A549 (cell line): Measurements from ENCODE around the gene KRT15. TPM values are rescaled to one million over a fixed set of nuclear protein-coding genes. Genes with fewer than 3 reads are reported as not detected.

Experiments used
- ATAC-seq, 2 experiments: fragments of 200-7000 bp in 1 of 2; fragments of >200 bp in 1 of 2; cut with Nextera tagmentation in 1 of 2; cut with Tn5 transposase in 1 of 2; 3 replicates each; pipeline versions ENCODE4 v1.8.0 to v1.9.1; 2018 to 2020; ENCODE audit warnings: mild to moderate bottlenecking in 1 of 2, moderate library complexity in 1 of 2
- CTCF ChIA-PET: fragments of 300-600 bp; sonication (Branson Sonifier 250); formaldehyde crosslinking; extraction: SDS; loops from one replicate; lab custom pipeline; 2021; ENCODE audit warnings: antibody characterized with exemption, inconsistent platforms; lab: Yijun Ruan, JAX
- POLR2A ChIA-PET: fragments of 350-600 bp; formaldehyde crosslinking; extraction: SDS; loops from one replicate; lab custom pipeline; 2021; ENCODE audit warnings: antibody characterized with exemption, inconsistent platforms; lab: Yijun Ruan, JAX
- DNase-seq, 2 experiments: peaks; one replicate each; pipeline versions ENCODE4 v3.0.0 to v3.0.0-alpha.2; 2011 to 2016; ENCODE audit warnings: low read depth in 1 of 2, low spot score in 1 of 2
- FAIRE-seq: peaks from 2 replicates; lab custom pipeline; 2011; peaks lifted over from hg19 to GRCh38; lab: Jason Lieb, UNC
- H3K27ac ChIP-seq, 2 experiments: fragments of >200 bp; sonication (Bioruptor Twin); formaldehyde crosslinking; 3 replicates each; pipeline ENCODE4 v1.5.1; 2016 to 2017
- H3K4me1 ChIP-seq: fragments of >200 bp; sonication (Bioruptor Twin); formaldehyde crosslinking; 3 replicates; pipeline ENCODE4 v1.6.1; 2016
- H3K4me2 ChIP-seq: fragments of >200 bp; sonication (Bioruptor Twin); formaldehyde crosslinking; 3 replicates; pipeline ENCODE4 v1.6.1; 2016
- H3K4me3 ChIP-seq: fragments of >200 bp; sonication (Bioruptor Twin); formaldehyde crosslinking; 3 replicates; pipeline ENCODE4 v1.5.1; 2016
- H3K9me3 ChIP-seq: fragments of >200 bp; sonication (Bioruptor Twin); formaldehyde crosslinking; 3 replicates; pipeline ENCODE4 v1.6.1; 2016
- CBX8 ChIP-seq: fragments of 200-600 bp; sonication (generic); IDR thresholded peaks from 2 replicates; pipeline ENCODE4 v1.6.1; 2016
- CEBPB ChIP-seq, 2 experiments: fragments of >200 bp in 1 of 2; sonication (Bioruptor Twin) in 1 of 2; formaldehyde crosslinking in 1 of 2; IDR thresholded peaks; 2 replicates each; pipeline ENCODE4 v1.6.1; 2012 to 2016
- EHF ChIP-seq: fragments of 250-450 bp; sonication (Bioruptor Pico); IDR thresholded peaks from 2 replicates; pipeline ENCODE4 v1.5.0; 2020; ENCODE audit warnings: mild to moderate bottlenecking
- ELK1 ChIP-seq: fragments of 150-350 bp; IDR thresholded peaks from 2 replicates; pipeline ENCODE4 v1.6.1; 2014; ENCODE audit warnings: low read depth, mild to moderate bottlenecking, low read length
- FOSB ChIP-seq: fragments of 250-450 bp; sonication (Bioruptor Pico); IDR thresholded peaks from 2 replicates; pipeline ENCODE4 v1.5.0; 2020; ENCODE audit warnings: mild to moderate bottlenecking, moderate library complexity
- FOSL2 ChIP-seq, 2 experiments: fragments of 450-650 bp in 1 of 2; fragments of >200 bp in 1 of 2; sonication (Bioruptor Twin) in 1 of 2; formaldehyde crosslinking; IDR thresholded peaks; 2 replicates each; pipeline versions ENCODE4 v1.5.0 to v1.6.1; 2016 to 2020; ENCODE audit warnings: mild to moderate bottlenecking in 1 of 2, moderate library complexity in 1 of 2
- FOXS1 ChIP-seq: fragments of 250-450 bp; sonication (Bioruptor Pico); IDR thresholded peaks from 2 replicates; pipeline ENCODE4 v1.5.0; 2020; ENCODE audit warnings: mild to moderate bottlenecking, moderate library complexity
- HES2 ChIP-seq: fragments of >200 bp; sonication (Bioruptor Twin); formaldehyde crosslinking; IDR thresholded peaks from 2 replicates; pipeline ENCODE4 v1.6.1; 2016
- HOXB13 ChIP-seq: fragments of 250-450 bp; sonication (Bioruptor Pico); IDR thresholded peaks from 2 replicates; pipeline ENCODE4 v1.5.0; 2020; ENCODE audit warnings: low read depth, mild to moderate bottlenecking, moderate library complexity
- MAFK ChIP-seq: fragments of 450-650 bp; IDR thresholded peaks from 2 replicates; pipeline ENCODE4 v1.6.1; 2014; ENCODE audit not compliant: partially characterized antibody
- NR3C1 ChIP-seq: fragments of >200 bp; sonication (Bioruptor Twin); formaldehyde crosslinking; IDR thresholded peaks from 3 replicates; pipeline ENCODE4 v1.6.1; 2017
- RAD21 ChIP-seq, 2 experiments: fragments of >200 bp in 1 of 2; sonication (Bioruptor Twin) in 1 of 2; formaldehyde crosslinking in 1 of 2; IDR thresholded peaks in 1 of 2; conservative IDR thresholded peaks in 1 of 2; 2 replicates in 1 of 2; 3 replicates in 1 of 2; pipeline ENCODE4 v1.6.1; 2012 to 2018; ENCODE audit warnings: inconsistent platforms in 1 of 2
- RNF2 ChIP-seq: fragments of 200-600 bp; sonication (generic); IDR thresholded peaks from 2 replicates; pipeline ENCODE4 v1.6.1; 2016; ENCODE audit warnings: low read depth, mild to moderate bottlenecking, antibody characterized with exemption, moderate library complexity, borderline replicate concordance
- TP53 ChIP-seq: fragments of 250-450 bp; sonication (Bioruptor Pico); IDR thresholded peaks from 2 replicates; pipeline ENCODE4 v1.5.0; 2021; ENCODE audit warnings: mild to moderate bottlenecking, moderate library complexity
- ZSCAN20 ChIP-seq: fragments of 250-450 bp; sonication (Bioruptor Pico); IDR thresholded peaks from 2 replicates; pipeline ENCODE4 v1.8.0; 2022; ENCODE audit warnings: mild to moderate bottlenecking, moderate library complexity
- WGBS: methylation state at CpG from one replicate; pipeline ENCODE4 v1.1.6; 2017; ENCODE audit errors: missing lambda C conversion rate; 5-methylcytosine and 5-hydroxymethylcytosine counted together
- polyA plus RNA-seq, 4 experiments: library from polyadenylated mRNA; depleted of rRNA in 3 of 4; stranded (reverse); fragments of >200 nt; fragmentation: RNase III in 1 of 4; extraction: RNeasy Plus Mini Kit Qiagen cat#74134 plus additional on column Dnase treatment in 1 of 4; gene quantifications; 2 replicates in 3 of 4; 3 replicates in 1 of 4; pipeline ENCODE4 v1.2.3, GENCODE V29; 2011 to 2017
- TF ChIP-seq, protein P1 (sequence below): IDR thresholded peaks from 2 replicates; pipeline ENCODE4 v1.6.1; 2012; ENCODE audit warnings: low read depth, borderline replicate concordance

KRT15 gene
- polyA plus RNA-seq, 2 of the 4 experiments (the other 2 are of a cell fraction) = 0.62 to 2.1 TPM

DNA sequence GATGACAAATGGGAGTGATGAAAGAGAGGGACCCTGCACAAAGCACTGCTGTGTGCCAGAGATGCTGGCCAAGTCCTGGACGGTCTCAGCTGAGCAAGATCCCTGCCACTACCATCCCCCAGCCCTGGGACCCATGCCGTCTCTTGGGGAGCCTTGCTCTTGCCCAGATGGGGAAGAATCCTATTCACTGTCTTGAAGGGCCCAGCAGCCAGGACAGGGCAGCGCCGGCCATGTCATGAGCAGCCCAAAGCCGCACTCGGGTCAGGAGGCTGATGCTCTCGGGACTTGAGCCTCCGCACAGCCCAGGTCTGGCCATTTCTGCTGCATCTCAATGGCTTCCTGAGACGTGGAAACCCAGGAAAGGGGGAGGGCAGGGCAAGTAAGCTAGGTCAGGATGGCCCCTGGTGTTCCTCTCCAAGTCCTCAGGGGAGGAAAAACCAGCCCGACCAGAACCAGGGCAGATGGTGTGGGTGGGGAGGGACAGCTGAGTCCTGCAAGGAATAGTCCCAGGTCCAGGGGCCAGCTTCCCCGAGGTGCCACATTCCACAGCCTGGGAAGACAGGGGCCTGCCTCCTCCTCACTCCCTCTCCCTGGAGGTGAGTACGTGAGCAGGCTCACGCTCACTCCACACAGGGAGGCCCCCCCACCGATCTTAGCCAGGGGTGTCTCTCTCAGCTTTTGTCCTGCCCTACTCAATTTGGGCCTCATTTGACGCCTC lies 17.2 kb upstream of the KRT15 start:
- ChIA-PET POLR2A (no interaction called here), CTCF (interaction anchor here (0.6 to 8.1 kb wide), 8 partner anchors 8 to 680 kb away, joined by 3 to 141 read pairs (median 4); no protein-coding TSS in a partner anchor)
- WGBS = 83% methylated on average over 15 of the region's 15 CpGs
- no peak for FAIRE-seq
- Histone ChIP-seq H3K27ac (no peak overlapping the region), H3K4me3 (no peak overlapping the region), H3K4me2 (no peak overlapping the region), H3K9me3 (no peaks in the 10 kb centered on the region), H3K4me1 (peaks cover 18% of the 10 kb centered on the region)
- DNase-seq = no peak
- no peak; a peak in 1 of 6 replicates for ATAC-seq
- TF ChIP-seq HOXB13 (CRISPR knock-in tag) (no peak), EHF (CRISPR knock-in tag) (no peak), FOSL2 (IDR thresholded peaks at IDR 0.05) (no peak), FOSL2 (CRISPR knock-in tag; IDR thresholded peaks at IDR 0.05) (no peak), CEBPB (IDR thresholded peaks at IDR 0.05) (no peak), FOSB (no peak), ZSCAN20 (no peak), FOXS1 (CRISPR knock-in tag) (no peak), NR3C1 (no peak), CBX8 (no peak)
- TF ChIP-seq, protein P1, sequence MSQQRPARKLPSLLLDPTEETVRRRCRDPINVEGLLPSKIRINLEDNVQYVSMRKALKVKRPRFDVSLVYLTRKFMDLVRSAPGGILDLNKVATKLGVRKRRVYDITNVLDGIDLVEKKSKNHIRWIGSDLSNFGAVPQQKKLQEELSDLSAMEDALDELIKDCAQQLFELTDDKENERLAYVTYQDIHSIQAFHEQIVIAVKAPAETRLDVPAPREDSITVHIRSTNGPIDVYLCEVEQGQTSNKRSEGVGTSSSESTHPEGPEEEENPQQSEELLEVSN = no peak
- TF ChIP-seq, all 56 proteins: peak for 0

DNA sequence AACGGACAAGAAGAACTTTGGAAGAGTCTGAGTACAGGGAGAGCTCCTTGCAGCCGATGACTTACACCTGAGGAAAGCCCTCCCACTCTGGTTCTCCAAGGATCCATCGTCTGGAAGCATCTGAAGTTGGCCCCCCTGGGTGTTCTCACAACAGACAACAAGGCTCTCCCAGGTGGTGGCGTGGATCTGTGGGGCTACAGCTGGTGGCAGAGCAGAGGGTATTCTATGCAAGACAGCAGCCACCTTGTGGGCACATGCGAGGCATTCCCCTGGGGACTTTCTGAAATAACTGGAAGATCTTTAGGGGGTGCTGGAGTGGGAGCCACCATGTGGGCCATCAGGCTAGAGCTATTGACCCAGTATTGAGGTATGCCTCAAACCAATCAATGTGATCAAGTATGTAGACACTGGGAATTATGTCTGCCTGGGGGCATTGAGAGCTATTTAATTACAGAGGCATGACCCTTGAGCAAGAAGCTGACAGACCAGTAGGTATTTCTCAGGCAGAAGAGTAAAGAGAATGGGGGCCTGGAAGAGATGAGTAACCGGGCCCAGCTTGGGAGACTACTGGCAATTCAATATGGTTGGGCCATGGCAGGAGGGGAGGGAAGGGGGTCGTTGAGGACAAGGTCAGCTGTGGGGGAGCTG lies 16.3 kb upstream of the KRT15 start:
- POLR2A ChIA-PET = interaction anchor here (0.6 kb wide), 1 partner anchor 1659 kb away, joined by 3 read pairs; no protein-coding TSS in a partner anchor
- no peak overlapping the region for H3K4me2 ChIP-seq
- no peaks in the 10 kb centered on the region for H3K9me3 ChIP-seq
- DNase-seq (no peak), ATAC-seq (no peak), FAIRE-seq (no peak)
- CTCF ChIA-PET = interaction anchor here (0.6 to 8.1 kb wide), 8 partner anchors 15 to 678 kb away, joined by 3 to 141 read pairs (median 4); no protein-coding TSS in a partner anchor
- no peak overlapping the region for H3K4me3 ChIP-seq
- WGBS = 60% methylated on average over 7 of the region's 7 CpGs
- TF ChIP-seq RAD21 (conservative IDR thresholded peaks at IDR 0.05 in 1 of 2, IDR thresholded peaks at IDR 0.05 in 1 of 2) (peak in 1 of 2 experiments; percentile 39; a peak in 3 of 5 replicates), TP53 (CRISPR knock-in tag) (no peak), RNF2 (no peak), ELK1 (no peak), NR3C1 (no peak)
- H3K27ac ChIP-seq = no peak overlapping the region
- H3K4me1 ChIP-seq = peaks cover 22% of the 10 kb centered on the region

DNA sequence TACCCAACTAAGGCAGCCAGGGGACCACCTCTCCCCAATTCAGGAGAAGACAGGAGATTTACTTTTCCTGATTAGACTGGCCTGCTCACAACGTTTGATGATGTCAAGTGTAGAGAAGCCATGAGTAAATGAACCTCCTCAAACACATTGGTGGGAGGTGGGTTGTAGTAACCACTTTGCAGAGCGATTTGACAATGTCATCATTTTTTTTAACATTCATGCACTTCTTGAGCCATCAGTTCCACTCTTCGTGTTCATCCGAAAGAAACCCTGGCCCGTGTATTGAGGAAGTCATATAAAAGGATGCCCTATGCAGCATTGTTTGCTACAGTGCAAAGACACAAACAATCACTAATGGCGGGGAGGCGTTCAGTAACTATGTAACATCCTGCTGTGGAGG lies 14.9 kb upstream of the KRT15 start:
- peaks cover 27% of the 10 kb centered on the region for H3K4me1 ChIP-seq
- 76% methylated on average over 7 of the region's 7 CpGs for WGBS
- ChIA-PET POLR2A (no interaction called here), CTCF (interaction anchor here (0.9 to 6.9 kb wide), 7 partner anchors 16 to 678 kb away, joined by 4 to 101 read pairs (median 5); no protein-coding TSS in a partner anchor)
- DNase-seq (no peak), ATAC-seq (no peak), FAIRE-seq (no peak)
- H3K27ac ChIP-seq = no peak overlapping the region
- H3K4me2 ChIP-seq = no peak overlapping the region
- no peak overlapping the region for H3K4me3 ChIP-seq
- H3K9me3 ChIP-seq = no peaks in the 10 kb centered on the region
- TF ChIP-seq MAFK (peak; percentile 83), HES2 (no peak)
- TF ChIP-seq, all 56 proteins: peak for 1
